Pancreas (tissue), 10 donors: ENCODE measurements around the gene HDAC4. TPM values are rescaled to one million over a fixed set of nuclear protein-coding genes. Genes with fewer than 3 reads are reported as not detected.

Experiments
- ATAC-seq, 4 donors: fragments of 200-7000 bp; cut with Tn5 transposase; one replicate each; pipeline versions ENCODE4 v1.8.0 to v1.9.1; 2020; ENCODE audit warnings: mild to moderate bottlenecking in 4 of 4, moderate library complexity in 4 of 4
- DNase-seq, 6 donors: peaks; one replicate each; pipeline ENCODE4 v3.0.0-alpha.2; 2020
- FAIRE-seq: peaks from 2 replicates; lab custom pipeline; 2012; peaks lifted over from hg19 to GRCh38; lab: Jason Lieb, UNC
- H3K27ac ChIP-seq, 4 donors: fragments of 200-600 bp; sonication (generic); 1 replicate in 3 of 4; 2 replicates in 1 of 4; pipeline versions ENCODE4 v1.5.0 to v1.8.0; 2020
- H3K27me3 ChIP-seq, 4 donors: fragments of 200-600 bp; one replicate each; pipeline ENCODE4 v1.8.0; 2021
- H3K36me3 ChIP-seq, 3 donors: fragments of 200-600 bp; sonication (generic) in 1 of 3; one replicate each; pipeline versions ENCODE4 v1.5.0 to v1.8.0; 2020 to 2021
- H3K4me1 ChIP-seq, 3 donors: fragments of 200-600 bp; one replicate each; pipeline ENCODE4 v1.8.0; 2021
- H3K4me3 ChIP-seq, 4 donors: fragments of 200-600 bp; sonication (generic) in 2 of 4; one replicate each; pipeline versions ENCODE4 v1.5.0 to v1.8.0; 2020 to 2021
- H3K9me3 ChIP-seq, 4 donors: fragments of 200-600 bp; one replicate each; pipeline ENCODE4 v1.8.0; 2021
- CTCF ChIP-seq, 4 donors: fragments of 200-600 bp; sonication (generic) in 3 of 4; IDR thresholded peaks; one replicate each; pipeline versions ENCODE4 v1.5.0 to v1.8.0; 2021; ENCODE audit warnings: antibody characterized with exemption in 4 of 4
- WGBS, 2 donors: extraction: QIAGEN DNeasy Blood & Tissue Kit; methylation state at CpG; one replicate each; pipeline ENCODE4 v1.1.7; 2013; 5-methylcytosine and 5-hydroxymethylcytosine counted together
- intact Hi-C, 3 donors: fragments of 100-400 bp; cut with DNase I; formaldehyde crosslinking; loops; one replicate each; pipeline versions ENCODE4 v1.11.1 to v1.14.2; 2022
- polyA plus RNA-seq, 2 donors: library from polyadenylated mRNA; stranded (reverse); fragments of 200-250 nt; gene quantifications; one replicate each; pipeline ENCODE4 v1.2.3, GENCODE V29; 2013
- total RNA-seq, 6 donors: library from RNA; stranded (reverse); fragmentation: NEBNext Ultra II Directional in 4 of 6; extraction: Animal tissue kit (Norgen Biotek cat#: 25700) in 4 of 6; gene quantifications; one replicate each; pipeline versions ENCODE4 v1.2.1 to v1.2.4, GENCODE V29; 2021 to 2023
- donor health status: healthy with polysubstance abuse.
- donor health status: DM: no; HTN: no; CAD: no; lungs with moderate emphysema.
- donor health status: DM: no; HTN: no; CAD: no.
- donor health status: control.
- donor health status: control.
- donor health status: Bipolar disorder and iron deficiency.
- donor health status: DM: yes; HTN: yes; CAD: no.
- donor health status: DM: no; HTN: no; CAD: no.
- donor health status: DM: no; HTN: no; CAD: no.
- donor health status: DM: yes; HTN: yes; CAD: no.

HDAC4 gene
- total and polyA plus RNA-seq, 8 donors, result 8.2 to 31.8 (median 16.6) TPM

- H3K9me3 ChIP-seq, result no peaks in the 10 kb centered on the region
- peaks cover 0 to 6% (median 0%) of the 10 kb centered on the region in 3 donors for H3K36me3 ChIP-seq
- WGBS, 2 donors, result 94 to 96% methylated on average over 25 to 26 of the region's 26 CpGs
- no peak for TF ChIP-seq CTCF (IDR thresholded peaks at IDR 0.05)
- DNase-seq (peak in 1 of 6 donors; percentile 63), FAIRE-seq (no peak), ATAC-seq (no peak)
- no peaks in the 10 kb centered on the region for H3K27me3 ChIP-seq
- H3K27ac ChIP-seq, result no peak overlapping the region
- intact Hi-C loops, result no loop called here
- H3K4me1 ChIP-seq, result no peaks in the 10 kb centered on the region
- no peak overlapping the region for H3K4me3 ChIP-seq
These were observed 292.9 kb downstream of the HDAC4 start for GRCh38 chr2:239107936-239108335.

- no peak overlapping the region for H3K27ac ChIP-seq
- TF ChIP-seq CTCF (IDR thresholded peaks at IDR 0.05), result no peak
These were observed 293.9 kb downstream of the HDAC4 start for GRCh38 chr2:239106966-239107365.

GRCh38 chr2:239106314-239106908 is 294.4 kb downstream of the HDAC4 start:
- H3K36me3 ChIP-seq, result peaks cover 0 to 6% (median 6%) of the 10 kb centered on the region in 3 donors
- intact Hi-C loops, result no loop called here
- peak in 1 of 4 donors; percentile 26 for ATAC-seq

More at GRCh38 chr2:239106966-239107365, 293.9 kb downstream of the HDAC4 start:
- FAIRE-seq, result no peak
- ATAC-seq, result no peak
- H3K4me3 ChIP-seq, result no peak overlapping the region
- intact Hi-C loops, result no loop called here
- no peaks in the 10 kb centered on the region for H3K9me3 ChIP-seq
- no peaks in the 10 kb centered on the region for H3K27me3 ChIP-seq
- 84 to 88% methylated on average over 9 of the region's 9 CpGs for WGBS, 2 donors
- H3K4me1 ChIP-seq, result no peaks in the 10 kb centered on the region
- DNase-seq, result no peak
- peaks cover 0 to 6% (median 6%) of the 10 kb centered on the region in 3 donors for H3K36me3 ChIP-seq

GRCh38 chr2:239105234-239105633 is 295.6 kb downstream of the HDAC4 start:
- intact Hi-C loops, result no loop called here
- ATAC-seq, result no peak
- Histone ChIP-seq H3K9me3 (no peaks in the 10 kb centered on the region), H3K36me3 (peaks cover 0 to 6% (median 6%) of the 10 kb centered on the region in 3 donors), H3K4me3 (no peak overlapping the region), H3K27me3 (no peaks in the 10 kb centered on the region), H3K27ac (no peak overlapping the region), H3K4me1 (no peaks in the 10 kb centered on the region)
- no peak for FAIRE-seq
- TF ChIP-seq CTCF (IDR thresholded peaks at IDR 0.05), result no peak
- DNase-seq, result peak in 1 of 6 donors; percentile 64
- WGBS, 2 donors, result 84 to 88% methylated on average over 12 of the region's 12 CpGs

More at GRCh38 chr2:239106314-239106908, 294.4 kb downstream of the HDAC4 start:
- 74 to 75% methylated on average over 11 of the region's 11 CpGs for WGBS, 2 donors
- Histone ChIP-seq H3K27ac (no peak overlapping the region), H3K4me1 (no peaks in the 10 kb centered on the region), H3K4me3 (no peak overlapping the region), H3K27me3 (no peaks in the 10 kb centered on the region), H3K9me3 (no peaks in the 10 kb centered on the region)
- DNase-seq (no peak), FAIRE-seq (no peak)
- TF ChIP-seq CTCF (IDR thresholded peaks at IDR 0.05), result no peak

GRCh38 chr2:239104800-239105199 is 296.0 kb downstream of the HDAC4 start:
- FAIRE-seq, result no peak
- intact Hi-C loops, result no loop called here
- no peaks in the 10 kb centered on the region for H3K9me3 ChIP-seq
- H3K27ac ChIP-seq, result no peak overlapping the region
- no peak for TF ChIP-seq CTCF (IDR thresholded peaks at IDR 0.05)
- no peak for ATAC-seq
- 97% methylated on average over 17 of the region's 17 CpGs for WGBS, 2 donors
- no peaks in the 10 kb centered on the region for H3K4me1 ChIP-seq
- H3K27me3 ChIP-seq, result no peaks in the 10 kb centered on the region
- H3K36me3 ChIP-seq, result peaks cover 0 to 6% (median 6%) of the 10 kb centered on the region in 3 donors
- DNase-seq, result no peak
- no peak overlapping the region for H3K4me3 ChIP-seq
